ENCODE measurements around the gene POMP.

POMP gene, protein sequence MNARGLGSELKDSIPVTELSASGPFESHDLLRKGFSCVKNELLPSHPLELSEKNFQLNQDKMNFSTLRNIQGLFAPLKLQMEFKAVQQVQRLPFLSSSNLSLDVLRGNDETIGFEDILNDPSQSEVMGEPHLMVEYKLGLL

DNA sequence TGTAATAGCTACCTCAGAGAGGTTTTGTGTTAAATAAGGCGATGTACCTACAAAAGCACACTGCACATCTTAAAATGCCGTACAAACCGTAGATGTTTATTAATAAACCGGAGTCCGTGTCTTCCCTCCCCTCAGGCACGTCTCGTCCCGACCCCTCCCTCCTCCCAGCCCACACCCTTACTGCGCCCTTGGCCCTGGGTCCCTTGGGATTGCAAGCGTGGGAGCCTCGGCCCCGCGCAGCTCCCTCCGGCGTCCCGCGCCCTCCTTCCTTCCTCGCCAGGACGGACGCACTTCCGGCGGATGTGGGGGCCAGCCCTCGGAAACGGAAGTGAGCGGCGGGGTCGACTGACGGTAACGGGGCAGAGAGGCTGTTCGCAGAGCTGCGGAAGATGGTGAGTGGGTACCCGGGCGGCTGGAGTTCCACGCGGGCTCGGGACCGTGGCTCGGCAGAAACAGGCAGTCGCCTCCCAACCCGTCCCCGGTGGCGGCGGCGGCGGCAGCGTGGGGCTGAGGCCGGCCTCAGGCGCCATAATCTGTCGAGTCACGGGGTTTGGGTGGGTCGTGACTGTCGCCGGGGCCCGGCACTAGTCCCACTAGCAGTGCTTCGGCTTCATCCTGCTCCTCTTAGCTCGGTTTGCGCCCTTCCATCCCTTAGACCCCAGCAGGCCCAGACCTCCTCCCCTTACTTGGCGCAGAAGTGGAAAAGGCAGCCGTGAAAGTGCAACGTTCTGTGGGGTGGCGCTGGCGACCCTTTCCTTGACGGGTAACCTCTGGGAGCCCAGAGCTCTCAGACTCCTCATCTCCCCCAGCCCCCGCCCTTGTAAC, at the start of gene POMP:
Gene POMP (plus strand): TSS at position 335 of the 825 bp plus-strand sequence. CDS start 55 bp downstream, at position 390.
- DNase-seq (ENCODE audit: low read depth) = peak; percentile 96

DNA sequence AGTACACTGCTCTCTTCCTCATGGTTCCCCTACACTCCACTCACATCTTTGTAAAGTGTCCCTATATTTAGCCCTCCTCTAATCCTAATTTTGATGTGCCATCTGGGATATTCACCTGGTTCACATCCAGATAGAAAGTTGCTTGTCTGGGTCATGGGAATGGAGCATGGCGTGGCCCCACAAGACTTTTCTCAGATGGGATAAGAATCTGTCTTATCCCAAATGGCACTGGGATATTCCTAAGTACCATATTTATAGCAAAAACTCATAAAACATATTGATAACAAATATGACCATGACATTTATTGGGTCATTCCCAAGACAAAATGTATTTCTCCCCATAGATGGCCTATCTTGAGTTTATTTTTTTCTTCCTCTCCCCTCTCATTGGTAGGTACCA, 49.5 kb upstream of the POMP start:
- DNase-seq (ENCODE audit: low read depth) = no peak

DNA sequence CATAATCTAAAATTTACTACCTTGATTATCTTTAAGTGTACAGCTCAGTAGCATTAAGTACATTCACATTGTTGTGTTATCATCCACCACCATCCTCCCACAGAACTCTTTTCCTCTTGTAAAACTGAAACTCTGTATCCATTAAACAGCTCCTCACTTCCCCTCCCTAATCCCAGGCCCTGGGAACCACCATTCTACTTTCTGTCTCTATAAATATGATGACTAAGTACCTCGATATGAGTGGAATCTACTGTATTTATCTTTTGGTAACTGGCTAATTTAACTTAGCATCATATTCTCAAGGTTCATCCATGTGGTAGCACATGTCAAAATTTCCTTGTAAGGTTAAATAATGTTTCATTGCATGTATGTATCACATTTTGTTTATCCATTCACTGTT, 49.0 kb upstream of the POMP start:
- DNase-seq (ENCODE audit: low read depth) = no peak

DNA sequence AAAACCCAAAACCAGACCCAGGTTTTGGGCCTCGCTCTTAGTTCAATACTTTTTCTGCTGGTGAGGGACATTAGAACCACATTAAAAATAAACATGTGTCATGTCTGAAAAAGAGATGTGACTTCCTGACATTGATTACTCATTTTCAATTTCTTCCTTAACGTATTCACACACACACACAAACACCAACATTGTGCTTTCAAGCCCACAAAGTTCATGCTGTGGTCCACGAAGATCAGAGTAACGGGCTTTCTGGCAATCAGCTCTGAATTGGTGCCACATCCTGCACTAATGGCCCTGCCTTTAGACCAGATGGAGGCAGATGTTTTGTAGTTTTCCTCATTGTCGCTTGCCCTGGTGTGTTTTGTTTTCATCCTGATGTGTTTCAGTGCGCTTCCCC, 47.9 kb upstream of the POMP start:
- no peak for DNase-seq (ENCODE audit: low read depth)

DNA sequence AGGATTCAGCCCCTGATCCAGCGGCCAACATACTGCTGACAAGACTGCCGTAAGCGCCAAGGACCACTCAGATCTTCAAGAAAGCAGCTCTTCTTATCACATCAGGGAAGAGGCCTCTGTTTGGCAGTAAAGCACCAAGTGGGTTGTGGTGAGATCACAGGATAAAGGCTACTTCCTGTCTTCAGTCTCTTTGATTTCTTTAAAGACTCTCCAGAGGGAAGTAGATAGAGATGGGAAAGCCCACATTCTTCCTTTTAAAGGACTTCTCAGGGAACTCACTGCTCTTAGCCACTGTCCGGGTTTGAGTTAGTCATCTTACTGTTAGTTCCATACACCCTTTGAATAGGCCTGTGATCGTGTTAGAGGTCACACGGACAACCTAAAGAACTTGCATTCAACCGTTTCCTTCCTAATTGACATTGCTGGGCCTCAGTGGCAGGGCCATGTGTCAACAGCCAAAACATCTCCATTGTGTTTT, 47.2 kb upstream of the POMP start:
- DNase-seq (ENCODE audit: low read depth) = no peak

DNA sequence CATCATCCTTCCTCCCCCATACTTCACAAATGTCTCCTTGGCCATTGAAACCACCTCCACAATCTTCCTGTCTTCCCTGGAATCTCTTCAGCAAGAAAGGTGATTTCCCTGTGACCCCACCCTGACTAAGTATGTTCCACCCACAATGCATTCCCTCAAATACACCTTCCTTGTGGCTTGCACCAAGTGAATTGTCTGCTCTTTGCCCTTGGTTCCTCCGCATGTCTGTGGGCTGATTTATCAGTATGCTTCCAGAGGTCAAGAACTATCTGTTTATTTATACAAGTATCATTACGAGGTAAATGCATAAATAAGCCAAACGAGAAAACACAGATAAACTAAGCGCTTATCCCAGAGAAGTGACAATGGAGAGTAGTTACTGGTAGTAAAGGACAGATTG, 45.4 kb upstream of the POMP start:
- DNase-seq (ENCODE audit: low read depth) = no peak

DNA sequence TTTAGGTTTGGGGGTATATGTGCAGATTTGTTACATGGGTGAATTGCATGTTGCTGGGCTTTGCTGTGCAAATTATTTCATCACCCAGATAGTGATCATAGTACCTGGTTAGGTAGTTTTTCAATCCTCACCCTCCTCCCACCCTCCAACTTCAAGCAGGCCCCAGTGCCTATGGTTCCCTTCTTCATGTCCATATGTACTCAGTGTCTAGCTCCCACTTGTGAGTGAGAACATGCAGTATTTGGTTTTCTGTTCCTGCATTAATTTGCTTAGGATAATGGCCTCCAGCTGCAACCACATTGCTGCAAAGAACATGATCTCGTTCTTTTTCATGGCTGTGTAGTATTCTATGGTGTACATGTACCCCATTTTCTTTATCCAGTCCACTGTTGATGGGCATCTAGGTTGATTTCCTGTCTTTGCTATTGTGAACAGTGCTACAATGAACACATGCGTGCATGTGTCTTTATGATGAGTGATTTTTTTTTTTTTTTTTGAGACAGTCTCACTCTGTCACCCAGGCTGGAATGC, 42.9 kb upstream of the POMP start:
- DNase-seq (ENCODE audit: low read depth) = no peak

DNA sequence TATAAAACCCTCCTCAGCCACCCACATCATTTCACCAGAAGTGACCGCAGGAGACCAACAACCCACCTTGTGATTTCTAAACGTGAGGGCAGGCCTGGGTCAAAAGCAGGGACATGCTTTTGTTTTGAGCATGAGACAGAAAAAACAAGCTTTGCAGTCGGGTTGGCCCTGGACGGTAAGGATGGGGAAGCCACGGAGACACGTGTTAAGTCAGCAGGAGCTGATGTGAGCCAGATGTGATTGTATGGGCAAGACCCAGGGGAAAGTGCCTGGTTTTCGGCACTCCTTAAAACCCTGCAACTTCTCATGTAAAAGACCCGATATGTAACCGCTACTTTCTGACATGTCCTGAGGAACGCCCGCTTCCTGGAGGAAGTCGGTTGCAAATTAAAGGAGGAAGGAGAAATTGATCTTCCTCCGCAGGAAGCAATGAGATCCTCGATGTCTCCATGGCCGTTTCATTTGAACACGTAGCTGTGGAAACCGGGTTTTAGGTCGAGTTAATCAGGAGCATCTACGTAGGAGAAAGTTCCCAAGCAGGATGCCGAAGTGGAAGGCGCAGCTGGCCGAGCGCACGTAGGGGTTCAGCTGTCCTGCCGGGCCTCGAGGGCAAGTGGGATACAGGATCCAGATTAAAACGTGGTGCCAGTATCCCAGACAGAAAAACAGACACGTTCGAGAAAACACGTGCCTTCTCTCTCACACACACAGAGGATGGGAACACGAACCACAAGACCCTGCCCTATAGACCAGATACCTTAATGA, 40.5 kb upstream of the POMP start:
- DNase-seq (ENCODE audit: low read depth) = peak; percentile 9

DNA sequence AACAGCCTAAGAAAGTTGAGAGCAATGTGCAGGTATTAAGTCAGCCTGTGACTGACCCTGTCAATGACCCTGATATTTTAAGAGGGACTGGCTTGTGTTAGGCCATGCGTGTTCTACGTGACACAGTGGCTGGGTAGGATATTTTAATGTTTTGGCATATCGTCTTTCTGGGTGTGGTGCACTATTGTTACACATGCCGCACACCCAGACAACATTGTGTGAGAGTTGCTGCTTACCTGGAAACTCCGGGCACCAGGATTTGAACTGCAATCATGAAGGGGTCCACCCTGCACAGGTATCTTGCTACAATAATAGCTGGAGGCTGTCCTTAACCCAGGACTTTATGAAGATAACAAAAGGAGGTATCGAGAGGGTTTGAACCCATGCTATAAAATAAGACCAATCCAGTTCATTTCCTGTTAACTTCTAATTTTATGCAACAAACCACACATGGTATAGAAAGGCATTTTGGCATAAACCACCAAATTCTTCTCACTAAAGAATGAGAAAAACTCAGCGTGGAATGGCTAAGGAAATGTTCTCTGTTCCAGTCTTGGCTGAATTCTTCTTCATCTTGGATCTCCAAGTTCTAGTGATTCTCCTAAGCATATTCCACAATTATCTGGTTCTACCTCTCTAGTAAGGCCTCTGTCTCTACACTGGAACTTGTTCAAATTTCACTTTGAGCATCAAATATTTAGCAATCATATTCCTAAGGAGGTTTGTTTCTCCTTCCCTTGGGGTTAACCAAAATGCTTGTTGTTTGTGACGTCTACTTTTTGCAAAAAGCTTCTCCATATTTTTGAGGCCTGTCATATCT, 38.7 kb upstream of the POMP start:
- peak; percentile 23 for DNase-seq (ENCODE audit: low read depth)

DNA sequence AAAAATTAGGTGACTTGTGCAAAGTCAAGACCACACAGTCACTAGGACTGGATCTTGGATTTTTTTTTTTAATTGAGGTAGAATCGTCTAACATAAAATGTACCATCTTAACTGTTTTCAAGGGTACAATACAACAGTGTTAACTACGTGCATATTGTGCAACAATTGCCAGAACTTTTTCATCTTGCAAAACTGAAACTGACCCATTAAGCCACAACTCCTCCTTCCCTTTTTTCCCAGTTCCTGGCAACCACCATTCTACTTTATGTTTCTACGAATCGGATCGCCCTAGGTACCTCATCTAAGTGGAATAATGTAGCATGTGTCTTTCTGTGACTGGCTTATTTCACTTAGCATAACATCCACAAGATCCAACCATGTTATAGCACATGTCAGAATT, 37.5 kb upstream of the POMP start:
- peak; percentile 25 for DNase-seq (ENCODE audit: low read depth)

DNA sequence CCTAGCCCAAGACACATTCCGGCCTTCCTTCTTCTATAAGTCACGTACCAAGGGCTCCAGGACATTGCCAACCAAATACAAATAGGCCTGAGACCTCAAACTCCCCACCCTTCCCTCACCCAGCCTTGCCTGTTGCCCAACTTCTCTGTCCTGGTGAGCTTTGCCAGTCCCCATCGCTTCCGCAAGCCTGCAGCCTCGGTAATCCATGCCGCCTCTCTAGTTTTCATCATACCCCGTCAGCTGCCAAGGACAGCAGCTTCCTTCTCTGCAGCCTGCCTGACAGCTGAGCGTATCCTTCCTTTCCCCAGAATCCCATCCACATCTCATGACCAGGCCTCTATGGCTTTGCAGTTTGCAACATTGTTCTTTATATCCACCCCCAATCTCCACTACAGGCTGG, 36.6 kb upstream of the POMP start:
- DNase-seq (ENCODE audit: low read depth) = no peak

DNA sequence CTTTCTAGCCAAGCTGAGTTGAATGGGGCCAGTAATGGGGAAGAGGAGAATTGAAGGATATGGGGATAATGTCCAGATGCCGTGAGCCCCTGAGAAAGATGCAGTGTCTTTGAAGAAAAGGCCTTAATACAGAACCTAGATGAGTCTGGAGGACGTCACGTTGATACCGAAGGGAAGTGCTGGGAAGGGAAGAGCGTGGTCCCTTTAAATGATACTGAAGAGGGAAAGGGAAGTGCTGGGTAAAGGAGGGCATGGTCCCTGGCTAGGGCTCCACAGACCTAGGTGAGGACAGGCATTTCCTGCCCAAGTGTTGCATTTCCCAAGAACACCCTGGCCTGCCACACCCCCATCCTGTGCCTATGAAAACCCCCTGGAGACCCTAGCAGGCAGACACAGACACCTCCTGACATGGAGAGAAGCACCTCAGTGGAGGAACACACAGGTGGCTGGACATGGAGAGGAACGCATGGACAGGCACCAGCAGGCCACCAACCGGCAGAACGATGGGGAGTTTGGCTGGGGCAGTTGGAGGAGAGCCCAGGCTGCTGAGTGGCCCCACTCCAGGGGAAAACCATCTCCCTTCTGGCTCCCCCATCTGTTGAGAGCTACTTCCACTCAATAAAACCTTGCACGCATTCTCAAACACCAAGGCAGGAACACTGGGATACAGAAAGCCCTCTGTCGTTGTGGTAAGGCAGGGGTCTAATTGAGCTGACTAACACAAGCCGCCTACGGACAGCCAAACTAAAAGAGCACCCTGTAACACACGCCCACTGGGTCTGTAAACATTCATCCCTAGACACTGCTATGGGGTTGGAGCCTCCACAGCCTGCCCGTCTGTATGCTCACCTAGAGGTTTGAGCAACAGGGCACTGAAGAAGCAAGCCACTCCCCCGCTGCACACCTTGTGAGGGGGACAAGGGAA, 34.9 kb upstream of the POMP start:
- no peak for DNase-seq (ENCODE audit: low read depth)

DNA sequence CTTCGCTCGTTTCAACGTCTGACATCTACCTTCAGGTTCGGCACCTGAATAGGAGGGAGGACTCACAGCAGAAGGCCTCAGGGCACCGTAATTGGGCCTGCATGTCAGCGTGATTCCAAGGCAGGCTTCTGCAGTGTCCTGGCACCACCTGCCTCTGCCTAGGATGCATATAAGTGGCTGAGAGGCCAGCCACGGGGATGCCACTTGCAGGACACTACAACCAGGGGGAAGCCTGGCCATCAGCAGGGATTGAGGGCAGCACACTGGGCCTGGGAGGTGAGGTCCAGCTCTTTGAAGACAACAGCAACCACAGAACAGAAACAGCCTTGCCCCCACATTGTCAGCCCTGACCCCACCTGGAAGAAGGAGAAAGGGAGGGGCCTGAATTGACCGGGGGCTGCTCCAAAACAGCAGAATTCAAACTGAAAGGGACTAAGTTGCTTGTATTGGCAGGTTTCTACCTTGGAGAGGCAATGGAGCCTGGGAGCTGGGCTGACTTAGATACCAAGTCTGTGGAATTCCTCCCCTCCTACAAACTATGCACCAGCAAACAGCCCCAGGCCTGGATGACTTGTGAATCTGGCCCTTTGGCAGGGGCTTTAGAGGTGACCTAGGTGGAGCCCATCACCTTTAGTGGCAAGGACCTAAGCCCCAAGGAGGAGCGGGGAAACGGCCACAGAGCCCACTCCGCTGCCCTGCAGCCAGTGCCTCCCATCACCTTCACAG, 34.1 kb upstream of the POMP start:
- DNase-seq (ENCODE audit: low read depth) = no peak

DNA sequence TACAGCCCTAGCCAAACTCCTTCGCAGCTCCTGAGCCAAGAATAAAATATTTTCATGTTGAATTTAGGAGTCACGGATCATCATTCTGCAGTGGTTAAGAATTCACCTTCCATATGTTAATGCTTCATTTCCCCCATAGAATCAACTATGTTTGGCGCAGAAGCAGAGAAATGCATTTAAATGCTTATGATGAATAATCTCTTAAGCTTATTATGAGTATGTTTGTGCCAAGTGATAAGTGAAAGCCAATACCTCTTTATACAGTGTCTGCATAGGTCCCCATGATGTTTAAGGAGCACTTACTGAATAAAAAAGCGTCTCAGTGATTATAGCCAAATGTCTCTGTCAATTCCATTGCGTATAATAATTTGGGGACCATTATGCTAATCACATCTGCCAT, 32.7 kb upstream of the POMP start:
- no peak for DNase-seq (ENCODE audit: low read depth)

DNA sequence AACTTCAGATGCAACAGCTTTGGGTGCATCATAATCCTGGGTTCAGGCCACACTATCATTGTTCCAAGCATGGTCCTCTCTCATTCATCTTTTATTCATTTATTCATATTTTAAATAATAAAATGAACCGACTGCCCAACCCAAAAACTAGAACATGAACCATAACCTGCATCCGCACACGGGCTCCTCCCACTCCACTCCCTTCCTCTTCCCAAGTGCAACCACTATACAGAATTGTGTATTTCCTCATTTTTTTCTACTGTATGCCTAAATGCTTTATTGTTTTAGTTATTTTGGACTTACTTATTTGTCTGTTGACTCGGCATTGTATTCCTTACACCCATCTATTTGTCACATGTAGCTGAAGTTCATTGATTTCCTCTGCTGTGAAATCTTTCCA, 30.7 kb upstream of the POMP start:
- no peak for DNase-seq (ENCODE audit: low read depth)

DNA sequence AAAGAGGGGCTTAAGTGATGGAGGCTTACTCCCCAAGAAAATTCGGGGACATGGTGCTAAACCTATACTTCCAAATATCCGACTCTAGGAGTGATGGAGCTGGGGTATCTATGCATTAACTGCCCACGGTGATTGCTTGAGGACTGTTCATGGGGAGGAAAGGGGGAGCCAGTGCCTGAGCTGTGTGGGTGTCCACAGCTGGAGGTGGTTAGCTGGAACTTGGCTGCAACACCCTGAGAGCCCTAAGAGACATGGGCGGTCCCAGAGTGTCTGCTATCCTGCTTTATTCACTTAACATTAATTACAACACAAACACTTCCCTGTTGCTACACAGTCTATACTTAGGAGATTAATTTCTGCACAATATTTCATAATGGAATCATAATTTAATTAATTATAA, 28.1 kb upstream of the POMP start:
- no peak for DNase-seq (ENCODE audit: low read depth)

DNA sequence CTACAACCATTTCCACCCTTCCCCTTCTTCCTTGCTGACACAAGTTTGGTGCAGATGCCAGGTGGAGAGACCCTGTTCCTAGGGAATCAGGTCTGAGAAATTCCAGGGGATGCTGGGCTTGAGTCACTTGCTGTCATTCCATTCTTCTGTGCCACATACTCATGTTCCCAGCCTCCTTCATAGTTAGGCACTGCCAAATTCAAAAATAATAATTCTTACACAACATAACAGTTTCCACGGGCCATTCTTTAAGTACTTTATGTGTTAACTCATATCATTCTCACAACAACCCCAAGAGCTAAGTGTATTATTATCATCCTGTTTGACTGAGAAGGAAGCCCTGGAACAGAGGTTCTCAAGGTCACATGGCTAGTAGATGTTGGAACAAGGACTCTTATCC, 27.1 kb upstream of the POMP start:
- DNase-seq (ENCODE audit: low read depth) = no peak

DNA sequence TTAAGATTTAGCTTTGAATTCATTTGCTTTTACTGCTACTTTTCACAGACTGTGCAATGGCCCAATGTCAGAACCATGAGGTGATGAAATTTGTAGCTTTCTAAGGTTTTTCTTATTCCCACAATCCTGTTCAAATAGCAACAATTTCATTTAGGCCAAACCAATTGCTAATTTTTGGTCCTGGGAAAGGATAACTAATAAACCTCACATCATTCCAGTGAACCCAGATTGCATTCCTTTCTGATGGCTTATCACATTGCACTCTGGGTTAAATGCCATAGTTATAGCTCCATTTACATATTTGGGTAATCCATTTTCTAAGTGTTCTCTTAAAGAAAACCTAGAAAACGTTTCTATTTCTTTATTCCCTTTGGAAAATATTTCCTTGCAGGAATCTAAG, 22.9 kb upstream of the POMP start:
- peak; percentile 33 for DNase-seq (ENCODE audit: low read depth)

DNA sequence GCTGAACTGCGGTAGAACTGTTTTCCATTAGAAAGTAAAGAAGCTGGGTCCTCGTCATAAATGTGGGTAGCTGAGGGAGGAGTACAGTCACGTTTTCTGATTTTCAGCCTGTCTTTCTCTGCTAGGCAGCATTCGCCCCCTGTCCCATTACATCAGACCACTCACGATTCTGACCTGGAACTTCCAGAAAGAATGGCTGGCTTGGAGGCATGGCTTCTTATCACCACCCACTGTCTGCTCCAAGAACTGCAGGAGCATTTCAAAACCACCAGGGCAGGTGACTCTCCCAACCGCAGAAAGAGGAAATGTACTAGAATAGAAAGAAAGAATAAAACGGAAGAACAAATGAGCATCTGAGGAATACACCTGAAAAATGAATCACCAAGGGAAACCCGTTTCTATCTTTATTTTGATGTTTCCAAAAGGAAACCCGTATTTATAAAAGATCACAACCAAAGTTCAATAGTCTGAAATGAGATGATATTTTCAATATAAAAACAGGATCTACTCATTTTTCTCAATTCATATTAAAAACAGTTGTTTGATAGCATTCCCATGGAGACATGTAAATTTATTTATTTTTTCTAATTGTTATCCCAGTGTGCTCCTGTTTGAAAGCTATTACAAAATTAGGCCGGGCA, 22.1 kb upstream of the POMP start:
- DNase-seq (ENCODE audit: low read depth) = peak; percentile 65

All from fibroblast of gingiva (primary cell).